Hepatocyte (in vitro differentiated cells): ENCODE measurements around the gene GRIK2. TPM values are rescaled to one million over a fixed set of nuclear protein-coding genes. Genes with fewer than 3 reads are reported as not detected.

Experiments
- DNase-seq: peaks from one replicate; pipeline ENCODE4 v3.0.0-alpha.2; 2016; ENCODE audit warnings: low spot score
- H2AFZ ChIP-seq: fragments of 200-600 bp; sonication (generic); 2 replicates; pipeline ENCODE4 v1.6.0; 2016; ENCODE audit warnings: antibody characterized with exemption, mild to moderate bottlenecking
- H3K27ac ChIP-seq: fragments of 200-600 bp; sonication (generic); 2 replicates; pipeline ENCODE4 v1.5.1; 2016; ENCODE audit warnings: mild to moderate bottlenecking
- H3K27me3 ChIP-seq: fragments of 200-600 bp; sonication (generic); 2 replicates; pipeline ENCODE4 v1.6.1; 2016
- H3K36me3 ChIP-seq: fragments of 200-600 bp; sonication (generic); replicated peaks from 2 replicates; pipeline ENCODE4 v1.5.1; 2016; ENCODE audit warnings: low read depth; ENCODE audit not compliant: insufficient read depth
- H3K4me1 ChIP-seq: fragments of 200-600 bp; sonication (generic); 2 replicates; pipeline ENCODE4 v1.5.1; 2016; ENCODE audit warnings: mild to moderate bottlenecking, moderate library complexity; ENCODE audit not compliant: insufficient read depth
- H3K4me2 ChIP-seq: fragments of 200-600 bp; sonication (generic); 2 replicates; pipeline ENCODE4 v1.6.0; 2016
- H3K4me3 ChIP-seq: fragments of 200-600 bp; sonication (generic); 2 replicates; pipeline ENCODE4 v1.5.1; 2016; ENCODE audit warnings: mild to moderate bottlenecking
- H3K79me2 ChIP-seq: fragments of 200-600 bp; sonication (generic); 2 replicates; pipeline ENCODE4 v1.6.0; 2017; ENCODE audit warnings: mild to moderate bottlenecking
- H3K9me2 ChIP-seq: fragments of 200-600 bp; sonication (generic); replicated peaks from 2 replicates; pipeline ENCODE4 v1.6.0; 2017; ENCODE audit warnings: mild to moderate bottlenecking; ENCODE audit not compliant: insufficient read depth
- H3K9me3 ChIP-seq: fragments of 200-600 bp; sonication (generic); 2 replicates; pipeline ENCODE4 v1.5.1; 2016; ENCODE audit warnings: low read depth, mild to moderate bottlenecking
- H4K20me1 ChIP-seq: fragments of 200-600 bp; sonication (generic); 2 replicates; pipeline ENCODE4 v1.6.0; 2016; ENCODE audit warnings: mild to moderate bottlenecking; ENCODE audit not compliant: insufficient read depth, poor library complexity, severe bottlenecking
- CTCF ChIP-seq: fragments of 200-600 bp; sonication (generic); IDR thresholded peaks from 2 replicates; pipeline ENCODE4 v1.5.1; 2016; ENCODE audit warnings: antibody characterized with exemption, mild to moderate bottlenecking; ENCODE audit not compliant: poor library complexity
- EZH2 ChIP-seq: fragments of 200-600 bp; sonication (generic); IDR thresholded peaks from 2 replicates; pipeline ENCODE4 v1.6.1; 2016; ENCODE audit warnings: antibody characterized with exemption, mild to moderate bottlenecking, borderline replicate concordance
- EZH2phosphoT487 ChIP-seq: fragments of 200-600 bp; sonication (generic); IDR thresholded peaks from one replicate; pipeline ENCODE4 v1.6.1; 2018; ENCODE audit warnings: antibody characterized with exemption, mild to moderate bottlenecking, low read depth, moderate library complexity; ENCODE audit not compliant: unreplicated experiment, severe bottlenecking
- WGBS: methylation state at CpG from one replicate; pipeline ENCODE4 v1.1.6; 2016; ENCODE audit warnings: low lambda C conversion rate; ENCODE audit errors: missing lambda C conversion rate; 5-methylcytosine and 5-hydroxymethylcytosine counted together
- polyA plus RNA-seq: library from polyadenylated mRNA; unstranded; fragments of >200 nt; fragmentation: Nextera tagmentation; extraction: Ambion mirVana; gene quantifications from 2 replicates; pipeline ENCODE4 v1.2.1, GENCODE V29; 2016
- total RNA-seq: library from RNA; depleted of rRNA; stranded (reverse); fragments of >200 nt; gene quantifications from 2 replicates; pipeline ENCODE4 v1.2.3, GENCODE V29; 2014

GRIK2 gene
- total and polyA plus RNA-seq, 2 experiments from 2014 or later: 5.8 to 6.2 TPM

DNA sequence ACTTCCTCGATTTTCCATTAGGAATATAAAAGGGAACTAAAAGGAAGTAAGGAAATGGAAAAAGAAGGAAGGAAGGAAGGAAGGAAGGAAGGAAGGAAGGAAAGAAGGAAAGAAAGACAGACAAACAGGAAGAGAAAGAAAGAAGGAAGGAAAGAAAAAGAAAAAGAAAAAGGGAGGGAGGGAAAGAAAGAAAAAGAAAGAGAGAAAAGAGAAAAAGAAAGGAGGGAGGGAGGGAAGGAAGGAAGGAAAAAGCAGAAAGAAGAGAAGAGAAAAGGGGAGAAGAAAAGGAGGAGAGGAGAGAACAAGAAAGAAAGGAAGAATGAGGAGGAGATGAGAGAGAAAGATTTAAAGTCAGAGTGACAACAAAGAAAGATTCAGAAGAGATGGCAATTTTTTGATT lies 724.5 kb downstream of the GRIK2 start:
- no peak for TF ChIP-seq EZH2
- TF ChIP-seq CTCF: no peak
- no peak for TF ChIP-seq EZH2phosphoT487
- H3K27me3 ChIP-seq: no peaks in the 10 kb centered on the region
- DNase-seq: no peak
- no peaks in the 10 kb centered on the region for H3K9me2 ChIP-seq
- no peak overlapping the region for H3K4me3 ChIP-seq
- H3K4me1 ChIP-seq: no peaks in the 10 kb centered on the region
- no peak overlapping the region for H3K27ac ChIP-seq
- no peaks in the 10 kb centered on the region for H3K79me2 ChIP-seq
- H3K9me3 ChIP-seq: no peaks in the 10 kb centered on the region
- WGBS: 100% methylated on average over 1 of the region's 1 CpG
- no peaks in the 10 kb centered on the region for H3K36me3 ChIP-seq
- no peaks in the 10 kb centered on the region for H4K20me1 ChIP-seq
- no peak overlapping the region for H3K4me2 ChIP-seq
- H2AFZ ChIP-seq: no peak overlapping the region
